Vagina (tissue), 2 donors: ENCODE measurements around the gene SPOCK2. TPM values are rescaled to one million over a fixed set of nuclear protein-coding genes. Genes with fewer than 3 reads are reported as not detected.

Experiments used
- DNase-seq, 2 donors: peaks; one replicate each; pipeline ENCODE4 v3.0.0-alpha.2; 2017; ENCODE audit errors: extremely low spot score in 2 of 2
- H3K27ac ChIP-seq: fragments of 200-600 bp; sonication (generic); one replicate; pipeline ENCODE4 v1.5.1; 2019
- H3K27me3 ChIP-seq: fragments of 200-600 bp; sonication (generic); one replicate; pipeline ENCODE4 v1.5.1; 2019
- H3K36me3 ChIP-seq, 2 donors: fragments of 200-600 bp; sonication (generic); one replicate each; pipeline ENCODE4 v1.5.1; 2017 to 2019
- H3K4me1 ChIP-seq: fragments of 200-600 bp; sonication (generic); one replicate; pipeline ENCODE4 v1.5.1; 2019
- H3K4me3 ChIP-seq, 2 donors: fragments of 200-600 bp; sonication (generic); 1 replicate in 1 of 2; 2 replicates in 1 of 2; pipeline ENCODE4 v1.5.1; 2016 to 2019
- H3K9me3 ChIP-seq: fragments of 200-600 bp; sonication (generic); one replicate; pipeline ENCODE4 v1.5.1; 2019
- POLR2A ChIP-seq, 2 donors: fragments of 450-650 bp; IDR thresholded peaks; one replicate each; pipeline ENCODE4 v1.6.1; 2017; ENCODE audit warnings: antibody characterized with exemption in 2 of 2, mild to moderate bottlenecking in 2 of 2, moderate library complexity in 2 of 2
- POLR2AphosphoS5 ChIP-seq, 2 donors: sonication (generic); formaldehyde crosslinking; IDR thresholded peaks; one replicate each; pipeline ENCODE4 v1.9.0; 2017; ENCODE audit warnings: antibody characterized with exemption in 2 of 2, mild to moderate bottlenecking in 2 of 2, low read depth in 1 of 2; ENCODE audit not compliant: insufficient read depth in 1 of 2
- intact Hi-C: fragments of 100-400 bp; cut with DNase I; formaldehyde crosslinking; loops from one replicate; pipeline ENCODE4 v1.15.1; 2023
- total RNA-seq: library from RNA; depleted of rRNA; stranded (reverse); fragments of >200 nt; gene quantifications from one replicate; pipeline ENCODE4 v1.2.3, GENCODE V29; 2016
- TF ChIP-seq, protein P1 (sequence below), 3 experiments: fragments of 450-650 bp in 2 of 3; fragments of 200-600 bp in 1 of 3; sonication (generic) in 1 of 3; IDR thresholded peaks; one replicate each; pipeline ENCODE4 v1.5.1; 2017 to 2019; ENCODE audit warnings: antibody characterized with exemption in 3 of 3, mild to moderate bottlenecking in 2 of 3, moderate library complexity in 2 of 3

Gene SPOCK2
- total RNA-seq, 1 donor from 2014 or later: 46.9 TPM

DNA sequence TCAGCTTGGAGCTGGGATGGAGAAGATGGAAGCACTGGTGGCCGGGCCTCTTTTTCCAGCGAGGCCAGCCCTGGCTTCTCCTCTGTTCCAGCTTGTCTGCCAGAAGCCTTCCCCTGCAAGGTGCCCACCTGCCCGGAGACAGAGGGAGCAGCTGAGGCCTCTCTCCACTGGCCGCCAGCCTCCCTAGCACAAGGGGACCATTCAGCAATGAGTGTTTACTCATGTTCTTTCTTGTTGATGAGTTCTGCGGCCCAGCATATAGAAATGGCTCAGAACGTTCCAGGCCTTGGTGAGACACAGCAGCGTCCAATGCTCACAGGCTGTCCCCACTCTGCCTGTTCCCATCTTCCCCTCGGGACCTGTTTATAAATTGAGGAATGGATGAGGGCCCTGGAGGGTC is 76.9 kb downstream of the SPOCK2 start:
- intact Hi-C loops: loop anchor here (10.0 kb wide), 1 partner anchor 47 kb away; the partner anchor contains the start of gene CHST3

DNA sequence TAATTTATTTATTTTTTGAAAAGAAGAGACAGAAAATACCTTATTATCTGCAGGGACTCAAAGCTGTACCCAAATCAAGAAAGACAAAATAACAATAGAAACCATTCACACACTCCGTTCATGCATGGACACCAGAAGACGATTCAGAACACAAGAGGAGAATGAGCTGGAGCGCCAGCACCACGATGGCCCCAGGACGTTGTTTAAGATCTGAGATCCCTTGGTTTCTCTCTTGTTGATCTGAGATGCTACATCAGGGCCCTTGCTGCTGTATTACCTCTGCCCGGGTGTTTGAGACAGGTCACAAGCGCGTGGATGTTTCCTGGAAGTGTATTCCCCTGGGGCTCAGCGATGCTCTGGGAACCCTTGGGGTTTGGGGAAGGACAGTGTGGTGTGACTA is 77.3 kb downstream of the SPOCK2 start:
- no peak for DNase-seq
- H3K4me3 ChIP-seq: no peak overlapping the region
- intact Hi-C loops: loop anchor here (10.0 kb wide), 1 partner anchor 46 kb away; the partner anchor contains the start of gene CHST3
- no peaks in the 10 kb centered on the region for H3K9me3 ChIP-seq
- TF ChIP-seq POLR2AphosphoS5 (IDR thresholded peaks at IDR 0.05; ENCODE audit: insufficient read depth in 1 of 2, low read depth in 1 of 2): no peak
- TF ChIP-seq, protein P1, sequence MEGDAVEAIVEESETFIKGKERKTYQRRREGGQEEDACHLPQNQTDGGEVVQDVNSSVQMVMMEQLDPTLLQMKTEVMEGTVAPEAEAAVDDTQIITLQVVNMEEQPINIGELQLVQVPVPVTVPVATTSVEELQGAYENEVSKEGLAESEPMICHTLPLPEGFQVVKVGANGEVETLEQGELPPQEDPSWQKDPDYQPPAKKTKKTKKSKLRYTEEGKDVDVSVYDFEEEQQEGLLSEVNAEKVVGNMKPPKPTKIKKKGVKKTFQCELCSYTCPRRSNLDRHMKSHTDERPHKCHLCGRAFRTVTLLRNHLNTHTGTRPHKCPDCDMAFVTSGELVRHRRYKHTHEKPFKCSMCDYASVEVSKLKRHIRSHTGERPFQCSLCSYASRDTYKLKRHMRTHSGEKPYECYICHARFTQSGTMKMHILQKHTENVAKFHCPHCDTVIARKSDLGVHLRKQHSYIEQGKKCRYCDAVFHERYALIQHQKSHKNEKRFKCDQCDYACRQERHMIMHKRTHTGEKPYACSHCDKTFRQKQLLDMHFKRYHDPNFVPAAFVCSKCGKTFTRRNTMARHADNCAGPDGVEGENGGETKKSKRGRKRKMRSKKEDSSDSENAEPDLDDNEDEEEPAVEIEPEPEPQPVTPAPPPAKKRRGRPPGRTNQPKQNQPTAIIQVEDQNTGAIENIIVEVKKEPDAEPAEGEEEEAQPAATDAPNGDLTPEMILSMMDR (IDR thresholded peaks at IDR 0.05): no peak
- TF ChIP-seq POLR2A (IDR thresholded peaks at IDR 0.05): no peak
- H3K27ac ChIP-seq: peak overlapping the region; percentile 89
- no peaks in the 10 kb centered on the region for H3K27me3 ChIP-seq
- H3K4me1 ChIP-seq: peaks cover 62% of the 10 kb centered on the region
- peaks cover 0 to 18% of the 10 kb centered on the region in 2 donors for H3K36me3 ChIP-seq

More for the DNA sequence above, 76.9 kb downstream of the SPOCK2 start:
- Histone ChIP-seq H3K27me3 (no peaks in the 10 kb centered on the region), H3K27ac (peak overlapping the region; percentile 89), H3K36me3 (peaks cover 0 to 18% of the 10 kb centered on the region in 2 donors), H3K4me1 (peaks cover 57% of the 10 kb centered on the region), H3K4me3 (no peak overlapping the region), H3K9me3 (no peaks in the 10 kb centered on the region)
- peak in 1 of 2 donors; percentile 64 for DNase-seq
- TF ChIP-seq, protein P1 (IDR thresholded peaks at IDR 0.05): no peak
- TF ChIP-seq POLR2A (IDR thresholded peaks at IDR 0.05): no peak

DNA sequence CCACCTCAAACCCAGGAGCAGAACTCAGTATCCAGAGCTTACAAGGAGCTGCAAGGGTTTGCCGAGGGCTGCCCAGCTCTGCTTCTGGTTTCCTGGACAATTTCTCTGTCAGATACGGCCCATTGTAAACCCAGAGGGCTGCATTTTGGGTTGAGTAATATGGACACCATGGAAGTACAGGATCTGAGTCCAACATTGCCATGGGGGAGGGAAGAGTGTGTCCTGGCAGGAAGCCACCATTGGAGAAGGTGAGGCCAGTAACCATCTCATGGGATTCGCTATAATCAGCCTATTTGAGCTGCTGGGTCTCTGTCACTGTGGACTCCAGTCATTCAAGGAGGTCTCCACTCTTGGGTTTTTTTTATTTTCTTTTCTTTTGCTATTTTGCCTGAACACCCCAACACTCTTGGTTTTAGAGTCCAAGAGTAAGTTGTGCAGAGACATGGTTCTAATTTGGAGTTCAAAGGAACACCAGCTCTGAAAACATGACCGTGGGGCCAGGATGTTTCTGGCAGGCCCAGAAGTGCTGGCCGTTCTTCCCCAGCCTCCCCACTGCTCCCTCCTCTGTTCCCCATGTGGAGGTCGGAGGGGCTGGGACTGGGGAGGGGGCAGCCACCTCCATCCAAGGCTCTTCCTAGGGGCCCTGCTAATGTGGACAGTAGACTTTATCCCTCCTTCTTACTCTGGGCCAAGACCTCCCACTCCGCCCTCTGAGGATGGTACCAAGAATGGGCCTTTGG is 77.9 kb downstream of the SPOCK2 start:
- TF ChIP-seq POLR2AphosphoS5 (IDR thresholded peaks at IDR 0.05; ENCODE audit: insufficient read depth in 1 of 2, low read depth in 1 of 2): no peak
- TF ChIP-seq, protein P1 (IDR thresholded peaks at IDR 0.05): no peak
- no peak for TF ChIP-seq POLR2A (IDR thresholded peaks at IDR 0.05)

DNA sequence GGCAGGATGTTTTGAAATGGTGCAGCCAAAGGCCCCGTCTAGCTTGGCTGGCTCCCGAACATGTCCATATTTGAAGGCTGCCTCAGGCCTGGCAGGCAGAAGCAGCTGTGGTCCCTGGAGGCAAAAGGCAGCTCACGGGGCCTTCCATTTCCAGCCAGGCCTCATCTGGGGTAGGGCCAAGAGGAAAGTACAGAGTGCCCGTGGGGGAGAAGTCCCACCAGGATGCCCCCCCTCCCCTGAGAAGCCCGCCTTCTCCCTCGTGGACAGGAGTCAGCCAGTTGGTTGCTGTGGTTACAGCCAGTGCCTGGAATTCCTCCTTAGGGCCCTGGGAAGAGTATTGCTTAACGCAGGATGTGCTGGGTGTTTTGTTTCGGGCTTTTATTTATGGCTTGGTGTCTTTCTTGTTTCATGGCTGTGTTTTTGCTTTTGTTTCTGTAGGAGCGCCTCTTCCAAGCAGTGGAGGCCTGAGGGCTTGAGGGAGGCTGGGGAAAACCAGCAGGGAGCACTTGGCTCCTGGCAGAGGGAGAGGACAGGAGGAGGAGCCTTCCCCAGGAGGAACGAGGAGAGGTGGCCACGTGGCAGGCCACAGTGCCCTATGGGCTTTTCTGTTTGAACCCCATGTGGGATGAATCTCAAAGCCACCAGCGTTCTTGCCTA is 78.8 kb downstream of the SPOCK2 start:
- no peaks in the 10 kb centered on the region for H3K9me3 ChIP-seq
- DNase-seq: peak; percentile 70 to 99
- H3K36me3 ChIP-seq: peaks cover 0 to 18% of the 10 kb centered on the region in 2 donors
- H3K27me3 ChIP-seq: no peaks in the 10 kb centered on the region
- H3K4me1 ChIP-seq: peaks cover 63% of the 10 kb centered on the region
- H3K27ac ChIP-seq: peak overlapping the region; percentile 89
- TF ChIP-seq POLR2AphosphoS5 (IDR thresholded peaks at IDR 0.05; ENCODE audit: insufficient read depth in 1 of 2, low read depth in 1 of 2) (peak; percentile 88 to 94), POLR2A (IDR thresholded peaks at IDR 0.05) (no peak)
- TF ChIP-seq, protein P1 (IDR thresholded peaks at IDR 0.05): no peak
- no peak overlapping the region for H3K4me3 ChIP-seq
- intact Hi-C loops: loop anchor here (10.0 kb wide), 1 partner anchor 45 kb away; the partner anchor contains the start of gene CHST3

More for the DNA sequence above, 77.9 kb downstream of the SPOCK2 start:
- Histone ChIP-seq H3K4me1 (peaks cover 63% of the 10 kb centered on the region), H3K27me3 (no peaks in the 10 kb centered on the region), H3K4me3 (no peak overlapping the region), H3K27ac (peak overlapping the region; percentile 89), H3K36me3 (peaks cover 0 to 18% of the 10 kb centered on the region in 2 donors), H3K9me3 (no peaks in the 10 kb centered on the region)
- intact Hi-C loops: loop anchor here (10.0 kb wide), 1 partner anchor 46 kb away; the partner anchor contains the start of gene CHST3
- DNase-seq: peak in 1 of 2 donors; percentile 79
